Neural progenitor cell (in vitro differentiated cells): ENCODE data around the gene CTNNBL1. TPM values are rescaled to one million over a fixed set of nuclear protein-coding genes. Genes with fewer than 3 reads are reported as not detected.

Source experiments
- DNase-seq: peaks from one replicate; pipeline ENCODE4 v3.0.0-alpha.2; 2016; ENCODE audit warnings: low spot score
- H2AFZ ChIP-seq: fragments of 200-600 bp; sonication (generic); replicated peaks from 2 replicates; pipeline ENCODE4 v1.6.1; 2016; ENCODE audit warnings: antibody characterized with exemption
- H3F3A ChIP-seq: fragments of 200-600 bp; sonication (generic); 2 replicates; pipeline ENCODE4 v1.6.1; 2016; ENCODE audit warnings: antibody characterized with exemption, low read depth
- H3K27ac ChIP-seq: fragments of 200-600 bp; sonication (generic); 2 replicates; pipeline ENCODE4 v1.5.1; 2016; ENCODE audit warnings: mild to moderate bottlenecking
- H3K27me3 ChIP-seq: fragments of 200-600 bp; sonication (generic); 2 replicates; pipeline ENCODE4 v1.6.1; 2016; ENCODE audit warnings: mild to moderate bottlenecking, moderate library complexity
- H3K36me3 ChIP-seq: fragments of 200-600 bp; sonication (generic); 2 replicates; pipeline ENCODE4 v1.5.1; 2016
- H3K4me1 ChIP-seq: fragments of 200-600 bp; sonication (generic); 2 replicates; pipeline ENCODE4 v1.6.1; 2016; ENCODE audit warnings: mixed run types
- H3K4me2 ChIP-seq: fragments of 200-600 bp; sonication (generic); 2 replicates; pipeline ENCODE4 v1.6.1; 2016
- H3K4me3 ChIP-seq: fragments of 200-600 bp; sonication (generic); 2 replicates; pipeline ENCODE4 v1.5.1; 2016
- H3K79me2 ChIP-seq: fragments of 200-600 bp; sonication (generic); 2 replicates; pipeline ENCODE4 v1.6.1; 2016; ENCODE audit warnings: low read depth
- H3K9ac ChIP-seq: fragments of 200-600 bp; sonication (generic); 2 replicates; pipeline ENCODE4 v1.6.1; 2016
- H3K9me3 ChIP-seq: fragments of 200-600 bp; sonication (generic); 2 replicates; pipeline ENCODE4 v1.5.1; 2016; ENCODE audit warnings: low read depth
- H4K20me1 ChIP-seq: fragments of 200-600 bp; sonication (generic); 2 replicates; pipeline ENCODE4 v1.6.1; 2016; ENCODE audit warnings: low read depth
- H3K27ac Mint-ChIP-seq: 3 replicates; pipeline ENCODE4 v1.8.0; 2021; ENCODE audit warnings: mixed read lengths
- H3K27me3 Mint-ChIP-seq: 2 replicates; pipeline ENCODE4 v1.8.0; 2022; ENCODE audit warnings: low read depth, mild to moderate bottlenecking, inconsistent platforms, moderate library complexity, mixed read lengths; ENCODE audit not compliant: insufficient read depth
- H3K36me3 Mint-ChIP-seq: 3 replicates; pipeline ENCODE4 v1.8.0; 2021; ENCODE audit warnings: mixed read lengths
- H3K4me1 Mint-ChIP-seq: 3 replicates; pipeline ENCODE4 v1.8.0; 2021; ENCODE audit warnings: mixed read lengths
- H3K4me3 Mint-ChIP-seq: 3 replicates; pipeline ENCODE4 v1.8.0; 2021; ENCODE audit warnings: mild to moderate bottlenecking, moderate library complexity, mixed read lengths
- H3K9me3 Mint-ChIP-seq: 3 replicates; pipeline ENCODE4 v1.8.0; 2020; ENCODE audit warnings: mixed read lengths
- CTCF ChIP-seq: fragments of 200-600 bp; sonication (generic); IDR thresholded peaks from 2 replicates; pipeline ENCODE4 v1.5.1; 2017; ENCODE audit warnings: antibody characterized with exemption, mild to moderate bottlenecking
- EZH2 ChIP-seq: fragments of 200-600 bp; sonication (generic); IDR thresholded peaks from 2 replicates; pipeline ENCODE4 v1.6.1; 2017; ENCODE audit warnings: antibody characterized with exemption, mild to moderate bottlenecking, moderate library complexity
- EZH2phosphoT487 ChIP-seq: fragments of 200-600 bp; sonication (generic); IDR thresholded peaks from 2 replicates; pipeline ENCODE4 v1.6.1; 2017; ENCODE audit warnings: antibody characterized with exemption
- total RNA-seq: library from RNA; depleted of rRNA; stranded (reverse); fragments of >200 nt; gene quantifications from 2 replicates; pipeline ENCODE4 v1.2.3, GENCODE V29; 2015; ENCODE audit warnings: low replicate concordance

CTNNBL1 gene
- total RNA-seq, 1 donor from 2014 or later: 54.5 TPM

DNA sequence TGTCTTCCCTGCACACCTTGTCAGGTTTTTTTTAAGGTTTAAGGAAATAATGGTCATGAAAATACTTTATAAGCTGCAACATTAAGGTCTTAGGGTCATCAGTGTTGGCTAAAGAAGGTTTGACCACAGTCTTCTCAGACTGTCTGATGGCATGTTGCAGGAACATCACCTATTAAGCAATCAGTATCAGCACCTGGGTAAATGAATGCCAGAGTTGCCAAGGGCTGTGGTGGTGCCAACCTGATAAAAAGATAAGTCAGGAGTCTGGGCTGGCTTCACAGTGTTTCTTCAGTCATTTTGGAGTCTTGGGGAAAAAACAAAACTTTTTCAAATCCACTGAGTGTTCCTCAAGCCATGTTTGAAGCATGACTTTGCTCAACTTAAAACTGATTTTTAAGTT is 147.6 kb downstream of the CTNNBL1 start:
- Mint-ChIP-seq H3K27me3 (peaks cover 2% of the 10 kb centered on the region), H3K9me3 (no peaks in the 10 kb centered on the region), H3K36me3 (peaks cover 12% of the 10 kb centered on the region), H3K27ac (no peak overlapping the region), H3K4me3 (no peak overlapping the region), H3K4me1 (peaks cover 61% of the 10 kb centered on the region)
- Histone ChIP-seq H3K9me3 (no peaks in the 10 kb centered on the region), H3K27me3 (no peaks in the 10 kb centered on the region), H3K79me2 (no peaks in the 10 kb centered on the region), H3K4me1 (peaks cover 73% of the 10 kb centered on the region), H3K27ac (peak overlapping the region; percentile 96), H3K36me3 (no peaks in the 10 kb centered on the region), H4K20me1 (no peaks in the 10 kb centered on the region), H3K4me2 (peak overlapping the region; percentile 59), H3K4me3 (no peak overlapping the region), H2AFZ (no peak overlapping the region), H3K9ac (no peak overlapping the region), H3F3A (peaks cover 40% of the 10 kb centered on the region)
- DNase-seq: no peak
- TF ChIP-seq EZH2 (no peak), CTCF (no peak)

DNA sequence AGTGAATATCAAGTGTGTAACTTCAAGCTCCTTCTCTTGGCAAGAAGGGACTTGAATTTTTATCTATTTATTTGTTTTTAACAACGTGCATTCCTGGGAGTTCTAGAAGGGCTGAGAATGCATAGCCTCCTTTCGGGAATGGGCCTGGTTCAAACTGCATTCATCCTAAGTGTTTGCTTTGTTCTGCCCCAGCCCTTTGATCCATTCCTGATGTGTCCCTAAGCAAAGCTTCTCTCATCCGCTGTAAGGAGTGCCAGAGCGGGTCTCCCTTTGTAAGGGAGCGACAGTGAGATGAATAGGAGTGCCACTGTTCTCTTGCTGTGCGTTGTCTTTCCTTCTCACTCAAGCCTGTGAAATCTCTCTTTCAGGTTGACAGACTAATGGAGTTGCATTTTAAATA is 148.1 kb downstream of the CTNNBL1 start:
- H4K20me1 ChIP-seq: no peaks in the 10 kb centered on the region
- H3K4me3 ChIP-seq: no peak overlapping the region
- H3K27me3 ChIP-seq: no peaks in the 10 kb centered on the region
- H3K9me3 Mint-ChIP-seq: no peaks in the 10 kb centered on the region
- TF ChIP-seq CTCF (no peak), EZH2 (no peak), EZH2phosphoT487 (no peak)
- peaks cover 2% of the 10 kb centered on the region for H3K27me3 Mint-ChIP-seq
- H3K4me3 Mint-ChIP-seq: no peak overlapping the region
- no peaks in the 10 kb centered on the region for H3K79me2 ChIP-seq
- peaks cover 44% of the 10 kb centered on the region for H3F3A ChIP-seq
- H3K4me1 ChIP-seq: peaks cover 79% of the 10 kb centered on the region
- no peak overlapping the region for H2AFZ ChIP-seq
- no peaks in the 10 kb centered on the region for H3K9me3 ChIP-seq
- no peaks in the 10 kb centered on the region for H3K36me3 ChIP-seq
- H3K9ac ChIP-seq: no peak overlapping the region
- H3K4me2 ChIP-seq: peak overlapping the region; percentile 59
- peak; percentile 90 for DNase-seq
- peaks cover 65% of the 10 kb centered on the region for H3K4me1 Mint-ChIP-seq
- peak overlapping the region; percentile 96 for H3K27ac ChIP-seq
- peaks cover 12% of the 10 kb centered on the region for H3K36me3 Mint-ChIP-seq
- peak overlapping the region; percentile 76 for H3K27ac Mint-ChIP-seq

GRCh38 chr20:37845241-37845681 is 151.4 kb downstream of the CTNNBL1 start:
- Histone ChIP-seq H3K9ac (no peak overlapping the region), H3K4me1 (peaks cover 57% of the 10 kb centered on the region), H3K4me3 (no peak overlapping the region), H2AFZ (no peak overlapping the region), H3K79me2 (no peaks in the 10 kb centered on the region), H3F3A (peaks cover 37% of the 10 kb centered on the region), H3K4me2 (no peak overlapping the region), H3K36me3 (no peaks in the 10 kb centered on the region), H3K9me3 (no peaks in the 10 kb centered on the region), H3K27me3 (no peaks in the 10 kb centered on the region), H4K20me1 (no peaks in the 10 kb centered on the region), H3K27ac (no peak overlapping the region)
- Mint-ChIP-seq H3K9me3 (no peaks in the 10 kb centered on the region), H3K36me3 (peaks cover 15% of the 10 kb centered on the region), H3K27ac (no peak overlapping the region), H3K4me3 (no peak overlapping the region), H3K27me3 (peaks cover 3% of the 10 kb centered on the region), H3K4me1 (peaks cover 57% of the 10 kb centered on the region)
- TF ChIP-seq EZH2: no peak
- no peak for DNase-seq

GRCh38 chr20:37845878-37846277 is 152.0 kb downstream of the CTNNBL1 start:
- Mint-ChIP-seq H3K27ac (peak overlapping the region; percentile 72), H3K9me3 (no peaks in the 10 kb centered on the region), H3K27me3 (peaks cover 3% of the 10 kb centered on the region), H3K4me1 (peaks cover 55% of the 10 kb centered on the region), H3K36me3 (peaks cover 10% of the 10 kb centered on the region), H3K4me3 (peak overlapping the region; percentile 69)
- H3K79me2 ChIP-seq: no peaks in the 10 kb centered on the region
- H3K9me3 ChIP-seq: no peaks in the 10 kb centered on the region
- H3K4me3 ChIP-seq: no peak overlapping the region
- H3K9ac ChIP-seq: no peak overlapping the region
- H3K27ac ChIP-seq: peak overlapping the region; percentile 47
- H3K4me1 ChIP-seq: peaks cover 52% of the 10 kb centered on the region
- no peaks in the 10 kb centered on the region for H3K27me3 ChIP-seq
- H3F3A ChIP-seq: peaks cover 37% of the 10 kb centered on the region
- TF ChIP-seq EZH2phosphoT487: no peak
- TF ChIP-seq EZH2: no peak
- TF ChIP-seq CTCF: no peak
- peak overlapping the region; percentile 63 for H3K4me2 ChIP-seq
- no peaks in the 10 kb centered on the region for H3K36me3 ChIP-seq
- no peak for DNase-seq
- H2AFZ ChIP-seq: no peak overlapping the region
- no peaks in the 10 kb centered on the region for H4K20me1 ChIP-seq
